PC-3 (cell line): ENCODE data around the gene CTSA.
"Not testable (repeated sequence)": the region's sequence is repeated elsewhere in the genome, so short reads cannot be mapped to it uniquely, and the experiment has no call there.

Experiments used
- EZH2 ChIP-seq: fragments of 300-600 bp; sonication (generic); IDR thresholded peaks from one replicate; pipeline ENCODE4 v1.6.1; 2017; ENCODE audit warnings: antibody characterized with exemption, mild to moderate bottlenecking, low read length; ENCODE audit not compliant: unreplicated experiment
- EZH2phosphoT487 ChIP-seq: fragments of 300-600 bp; sonication (generic); IDR thresholded peaks from 2 replicates; pipeline ENCODE4 v1.6.1; 2018; ENCODE audit warnings: mild to moderate bottlenecking, antibody characterized with exemption, low read length, borderline replicate concordance
- TF ChIP-seq, protein P1 (sequence below): fragments of 300-600 bp; sonication (generic); conservative IDR thresholded peaks from 2 replicates; pipeline ENCODE4 v1.5.1; 2017; ENCODE audit warnings: antibody characterized with exemption, low read depth, mild to moderate bottlenecking, low read length

DNA sequence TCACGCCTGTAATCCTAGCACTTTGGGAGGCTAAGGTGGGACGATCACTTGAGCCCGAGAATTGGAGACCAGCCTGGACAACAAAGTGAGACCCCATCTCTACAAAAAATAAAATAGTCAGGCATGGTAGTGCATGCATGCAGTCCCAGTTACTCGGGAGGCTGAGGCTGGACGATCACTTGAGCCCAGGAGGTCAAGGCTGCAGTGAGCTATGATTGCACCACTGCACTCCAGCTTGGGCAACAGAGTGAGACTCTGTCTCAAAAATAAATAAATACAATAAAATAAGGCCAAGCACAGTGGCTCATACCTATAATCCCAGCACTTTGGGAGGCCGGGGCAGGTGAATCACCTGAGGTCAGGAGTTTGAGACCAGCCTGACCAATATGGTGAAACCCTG lies 10.2 kb downstream of the CTSA start:
- TF ChIP-seq, protein P1, sequence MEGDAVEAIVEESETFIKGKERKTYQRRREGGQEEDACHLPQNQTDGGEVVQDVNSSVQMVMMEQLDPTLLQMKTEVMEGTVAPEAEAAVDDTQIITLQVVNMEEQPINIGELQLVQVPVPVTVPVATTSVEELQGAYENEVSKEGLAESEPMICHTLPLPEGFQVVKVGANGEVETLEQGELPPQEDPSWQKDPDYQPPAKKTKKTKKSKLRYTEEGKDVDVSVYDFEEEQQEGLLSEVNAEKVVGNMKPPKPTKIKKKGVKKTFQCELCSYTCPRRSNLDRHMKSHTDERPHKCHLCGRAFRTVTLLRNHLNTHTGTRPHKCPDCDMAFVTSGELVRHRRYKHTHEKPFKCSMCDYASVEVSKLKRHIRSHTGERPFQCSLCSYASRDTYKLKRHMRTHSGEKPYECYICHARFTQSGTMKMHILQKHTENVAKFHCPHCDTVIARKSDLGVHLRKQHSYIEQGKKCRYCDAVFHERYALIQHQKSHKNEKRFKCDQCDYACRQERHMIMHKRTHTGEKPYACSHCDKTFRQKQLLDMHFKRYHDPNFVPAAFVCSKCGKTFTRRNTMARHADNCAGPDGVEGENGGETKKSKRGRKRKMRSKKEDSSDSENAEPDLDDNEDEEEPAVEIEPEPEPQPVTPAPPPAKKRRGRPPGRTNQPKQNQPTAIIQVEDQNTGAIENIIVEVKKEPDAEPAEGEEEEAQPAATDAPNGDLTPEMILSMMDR = not testable (repeated sequence)
- TF ChIP-seq EZH2phosphoT487, EZH2: not testable (repeated sequence)
